Liver (tissue), 3 donors: Measurements from ENCODE around the gene AXIN1.

Experiments used
- CTCF ChIP-seq: fragments of 150-350 bp; IDR thresholded peaks from 2 replicates; pipeline ENCODE4 v1.5.1; 2017; ENCODE audit warnings: improper control_type of control experiment, low read depth, low read length; ENCODE audit not compliant: missing input control
- EGR1 ChIP-seq, 2 donors: IDR thresholded peaks; 2 replicates each; pipeline ENCODE4 v1.6.1; 2016 to 2018; ENCODE audit warnings: antibody characterized with exemption in 2 of 2, low read depth in 2 of 2
- GABPA ChIP-seq, 2 donors: IDR thresholded peaks in 1 of 2; conservative IDR thresholded peaks in 1 of 2; 2 replicates each; pipeline ENCODE4 v1.6.1; 2016; ENCODE audit warnings: antibody characterized with exemption in 2 of 2, mild to moderate bottlenecking in 1 of 2, moderate library complexity in 1 of 2
- HNF4G ChIP-seq: IDR thresholded peaks from 2 replicates; pipeline ENCODE4 v1.6.1; 2016; ENCODE audit warnings: antibody characterized with exemption
- JUND ChIP-seq, 2 donors: IDR thresholded peaks; 2 replicates each; pipeline ENCODE4 v1.6.1; 2016; ENCODE audit warnings: antibody characterized with exemption in 2 of 2
- SP1 ChIP-seq: IDR thresholded peaks from 2 replicates; pipeline ENCODE4 v1.6.1; 2018; ENCODE audit warnings: antibody characterized with exemption, mild to moderate bottlenecking
- YY1 ChIP-seq: IDR thresholded peaks from 2 replicates; pipeline ENCODE4 v1.6.1; 2016; ENCODE audit warnings: antibody characterized with exemption, mild to moderate bottlenecking
- TF ChIP-seq, protein P1 (sequence below): IDR thresholded peaks from 2 replicates; pipeline ENCODE4 v1.6.1; 2016; ENCODE audit warnings: antibody characterized with exemption, mild to moderate bottlenecking
- TF ChIP-seq, protein P2 (sequence below): IDR thresholded peaks from 2 replicates; pipeline ENCODE4 v1.6.1; 2016; ENCODE audit warnings: antibody characterized with exemption
- donor health status: healthy.
- donor health status: healthy.

- TF ChIP-seq HNF4G (no peak), SP1 (no peak), CTCF (no peak), EGR1 (IDR thresholded peaks at IDR 0.05; ENCODE audit: low read depth in 2 of 2) (no peak), JUND (IDR thresholded peaks at IDR 0.05) (no peak), GABPA (IDR thresholded peaks at IDR 0.05 in 1 of 2, conservative IDR thresholded peaks at IDR 0.05 in 1 of 2) (no peak), YY1 (no peak)
- TF ChIP-seq, protein P1, sequence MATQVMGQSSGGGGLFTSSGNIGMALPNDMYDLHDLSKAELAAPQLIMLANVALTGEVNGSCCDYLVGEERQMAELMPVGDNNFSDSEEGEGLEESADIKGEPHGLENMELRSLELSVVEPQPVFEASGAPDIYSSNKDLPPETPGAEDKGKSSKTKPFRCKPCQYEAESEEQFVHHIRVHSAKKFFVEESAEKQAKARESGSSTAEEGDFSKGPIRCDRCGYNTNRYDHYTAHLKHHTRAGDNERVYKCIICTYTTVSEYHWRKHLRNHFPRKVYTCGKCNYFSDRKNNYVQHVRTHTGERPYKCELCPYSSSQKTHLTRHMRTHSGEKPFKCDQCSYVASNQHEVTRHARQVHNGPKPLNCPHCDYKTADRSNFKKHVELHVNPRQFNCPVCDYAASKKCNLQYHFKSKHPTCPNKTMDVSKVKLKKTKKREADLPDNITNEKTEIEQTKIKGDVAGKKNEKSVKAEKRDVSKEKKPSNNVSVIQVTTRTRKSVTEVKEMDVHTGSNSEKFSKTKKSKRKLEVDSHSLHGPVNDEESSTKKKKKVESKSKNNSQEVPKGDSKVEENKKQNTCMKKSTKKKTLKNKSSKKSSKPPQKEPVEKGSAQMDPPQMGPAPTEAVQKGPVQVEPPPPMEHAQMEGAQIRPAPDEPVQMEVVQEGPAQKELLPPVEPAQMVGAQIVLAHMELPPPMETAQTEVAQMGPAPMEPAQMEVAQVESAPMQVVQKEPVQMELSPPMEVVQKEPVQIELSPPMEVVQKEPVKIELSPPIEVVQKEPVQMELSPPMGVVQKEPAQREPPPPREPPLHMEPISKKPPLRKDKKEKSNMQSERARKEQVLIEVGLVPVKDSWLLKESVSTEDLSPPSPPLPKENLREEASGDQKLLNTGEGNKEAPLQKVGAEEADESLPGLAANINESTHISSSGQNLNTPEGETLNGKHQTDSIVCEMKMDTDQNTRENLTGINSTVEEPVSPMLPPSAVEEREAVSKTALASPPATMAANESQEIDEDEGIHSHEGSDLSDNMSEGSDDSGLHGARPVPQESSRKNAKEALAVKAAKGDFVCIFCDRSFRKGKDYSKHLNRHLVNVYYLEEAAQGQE, result no peak
- TF ChIP-seq, protein P2, sequence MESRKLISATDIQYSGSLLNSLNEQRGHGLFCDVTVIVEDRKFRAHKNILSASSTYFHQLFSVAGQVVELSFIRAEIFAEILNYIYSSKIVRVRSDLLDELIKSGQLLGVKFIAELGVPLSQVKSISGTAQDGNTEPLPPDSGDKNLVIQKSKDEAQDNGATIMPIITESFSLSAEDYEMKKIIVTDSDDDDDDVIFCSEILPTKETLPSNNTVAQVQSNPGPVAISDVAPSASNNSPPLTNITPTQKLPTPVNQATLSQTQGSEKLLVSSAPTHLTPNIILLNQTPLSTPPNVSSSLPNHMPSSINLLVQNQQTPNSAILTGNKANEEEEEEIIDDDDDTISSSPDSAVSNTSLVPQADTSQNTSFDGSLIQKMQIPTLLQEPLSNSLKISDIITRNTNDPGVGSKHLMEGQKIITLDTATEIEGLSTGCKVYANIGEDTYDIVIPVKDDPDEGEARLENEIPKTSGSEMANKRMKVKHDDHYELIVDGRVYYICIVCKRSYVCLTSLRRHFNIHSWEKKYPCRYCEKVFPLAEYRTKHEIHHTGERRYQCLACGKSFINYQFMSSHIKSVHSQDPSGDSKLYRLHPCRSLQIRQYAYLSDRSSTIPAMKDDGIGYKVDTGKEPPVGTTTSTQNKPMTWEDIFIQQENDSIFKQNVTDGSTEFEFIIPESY, result no peak
Observed at GRCh38 chr16:342455-343213, 9.9 kb downstream of the AXIN1 start.
